GM23338 (cell line): ENCODE measurements around the gene INS.

ENCODE experiments used
- CREB1 ChIP-seq: fragments of 250-450 bp; sonication (Bioruptor Pico); IDR thresholded peaks from 2 replicates; pipeline ENCODE4 v1.5.0; 2020; ENCODE audit warnings: low read depth, mild to moderate bottlenecking, moderate library complexity
- CTCF ChIP-seq, 2 experiments: fragments of 200-600 bp in 1 of 2; sonication (generic) in 1 of 2; conservative IDR thresholded peaks; 2 replicates each; pipeline versions ENCODE4 v1.5.1 to v1.6.1; 2016 to 2017; ENCODE audit warnings: antibody characterized with exemption in 2 of 2, low read depth in 2 of 2, mild to moderate bottlenecking in 2 of 2, moderate library complexity in 1 of 2
- EZH2phosphoT487 ChIP-seq: fragments of 200-600 bp; sonication (generic); IDR thresholded peaks from one replicate; pipeline ENCODE4 v1.8.1; 2018; ENCODE audit warnings: antibody characterized with exemption; ENCODE audit not compliant: unreplicated experiment
- JUNB ChIP-seq: IDR thresholded peaks from one replicate; pipeline ENCODE4 v1.6.1; 2016; ENCODE audit warnings: antibody characterized with exemption; ENCODE audit not compliant: unreplicated experiment
- POLR2AphosphoS5 ChIP-seq: IDR thresholded peaks from 2 replicates; pipeline ENCODE4 v1.6.1; 2016; ENCODE audit warnings: antibody characterized with exemption, low read depth
- REST ChIP-seq: IDR thresholded peaks from one replicate; pipeline ENCODE4 v1.6.1; 2018; ENCODE audit warnings: antibody characterized with exemption; ENCODE audit not compliant: unreplicated experiment

- TF ChIP-seq CTCF (conservative IDR thresholded peaks at IDR 0.05; ENCODE audit: low read depth in 2 of 2) (no peak), POLR2AphosphoS5 (no peak), REST (no peak), CREB1 (CRISPR knock-in tag) (no peak), EZH2phosphoT487 (no peak), JUNB (no peak)
These were observed 8.9 kb upstream of the INS start for GRCh38 chr11:2169626-2170570.
